ENCODE data around the gene IZUMO4. TPM values are rescaled to one million over a fixed set of nuclear protein-coding genes. Genes with fewer than 3 reads are reported as not detected.

Gene IZUMO4
- total and polyA plus RNA-seq, 10 of the 15 experiments (the other 5 are each of a cell fraction or from before 2014, with no cell fraction given) = 0.53 to 27.1 (median 7.5) TPM

GRCh38 chr19:2084993-2085720 lies 11.6 kb upstream of the IZUMO4 start (continued):
- TF ChIP-seq PRDM15 (CRISPR knock-in tag; IDR thresholded peaks at IDR 0.05) = no peak
- peak; percentile 93 for TF ChIP-seq MLLT1 (IDR thresholded peaks at IDR 0.05)
- TF ChIP-seq RAD21 (IDR thresholded peaks at IDR 0.05; ENCODE audit: insufficient read depth, low read depth, low read length) = 0 out of 2 replicates have a peak, but pooled peaks have one; percentile 7
- peak; percentile 98 for TF ChIP-seq NBN (IDR thresholded peaks at IDR 0.05)
- TF ChIP-seq NR2F1 (conservative IDR thresholded peaks at IDR 0.05) = peak; percentile 89
- TF ChIP-seq ZNF687 (IDR thresholded peaks at IDR 0.05) = peak; percentile 92
- peak; percentile 99 for TF ChIP-seq RUNX3 (IDR thresholded peaks at IDR 0.05; ENCODE audit: low read length)
- TF ChIP-seq SIN3A (IDR thresholded peaks at IDR 0.05; ENCODE audit: low read depth, low read length) = peak; percentile 71
- TF ChIP-seq SP1 (IDR thresholded peaks at IDR 0.05; ENCODE audit: low read depth, low read length) = peak; percentile 95
- peak; percentile 51; the same call in 1 of the 2 replicates for TF ChIP-seq MAX (IDR thresholded peaks at IDR 0.05; ENCODE audit: low read depth, low read length)
- TF ChIP-seq MEF2A (IDR thresholded peaks at IDR 0.05; ENCODE audit: insufficient read depth, low read depth, low read length) = peak; percentile 91
- TF ChIP-seq TARDBP (IDR thresholded peaks at IDR 0.05; ENCODE audit: borderline replicate concordance) = peak; percentile 77; the same call in 1 of the 2 replicates
- peak; percentile 89 for TF ChIP-seq SMAD1 (IDR thresholded peaks at IDR 0.05; ENCODE audit: low read depth, partially characterized antibody)
- peak; percentile 94; the same call in 1 of the 2 replicates for TF ChIP-seq POLR2AphosphoS2 (IDR thresholded peaks at IDR 0.05; ENCODE audit: low read depth, low read length)
- peak; percentile 49 for TF ChIP-seq RAD51 (IDR thresholded peaks at IDR 0.05)
- TF ChIP-seq POU2F2 (IDR thresholded peaks at IDR 0.05; ENCODE audit: borderline replicate concordance, low read depth, low read length) = peak; percentile 95
- TF ChIP-seq CBX5 (IDR thresholded peaks at IDR 0.05; ENCODE audit: low read depth) = peak; percentile 92
- peak; percentile 92 to 99 for TF ChIP-seq EP300 (IDR thresholded peaks at IDR 0.05; ENCODE audit: borderline replicate concordance in 1 of 2, control insufficient read depth in 1 of 2, low read depth in 2 of 2, low read length in 2 of 2)
- peak; percentile 28; the same call in 1 of the 2 replicates for TF ChIP-seq RB1 (IDR thresholded peaks at IDR 0.05; ENCODE audit: borderline replicate concordance)
- TF ChIP-seq FOXM1 (IDR thresholded peaks at IDR 0.05; ENCODE audit: low read depth, low read length) = peak; percentile 97
- TF ChIP-seq SPI1 (IDR thresholded peaks at IDR 0.05; ENCODE audit: borderline replicate concordance, insufficient read depth, low read depth, low read length) = peak; percentile 73; the same call in 1 of the 2 replicates

All from GM12878 (cell line).